C4-2B (cell line): ENCODE data around the gene UGT1A9.

Experiments
- H3K27ac ChIP-seq: fragments of 450-650 bp; 2 replicates; pipeline ENCODE4 v1.5.1; 2017
- CTCF ChIP-seq: fragments of 450-650 bp; conservative IDR thresholded peaks from 2 replicates; pipeline ENCODE4 v1.5.1; 2017; ENCODE audit warnings: mild to moderate bottlenecking
- ZFX ChIP-seq: fragments of 450-650 bp; IDR thresholded peaks from 2 replicates; pipeline ENCODE4 v1.6.1; 2017

The UGT1A9 gene

GRCh38 chr2:233672886-233673285 lies 1.2 kb downstream of the UGT1A9 start:
- no peak overlapping the region for H3K27ac ChIP-seq
- TF ChIP-seq ZFX (no peak), CTCF (no peak)

DNA sequence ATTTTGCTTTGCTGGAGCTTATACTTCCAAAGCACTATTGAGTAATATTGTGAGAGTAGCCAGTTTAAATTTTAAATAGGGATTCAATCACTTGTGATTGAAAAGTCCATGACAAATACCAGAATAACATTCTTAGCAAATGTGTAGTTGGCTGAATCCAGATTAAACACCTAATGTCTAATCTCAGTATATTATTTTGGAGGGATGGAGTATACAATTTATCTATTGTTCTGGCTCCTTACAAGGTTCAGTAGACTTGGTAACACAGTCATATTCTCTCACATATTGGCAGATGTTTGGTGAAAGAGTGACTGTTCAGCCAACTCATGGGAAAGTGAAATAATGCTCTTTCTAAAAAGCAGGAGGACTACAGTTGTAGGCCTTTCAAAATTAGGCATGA lies 2.2 kb downstream of the UGT1A9 start:
- TF ChIP-seq CTCF (no peak), ZFX (no peak)
- H3K27ac ChIP-seq: no peak overlapping the region

DNA sequence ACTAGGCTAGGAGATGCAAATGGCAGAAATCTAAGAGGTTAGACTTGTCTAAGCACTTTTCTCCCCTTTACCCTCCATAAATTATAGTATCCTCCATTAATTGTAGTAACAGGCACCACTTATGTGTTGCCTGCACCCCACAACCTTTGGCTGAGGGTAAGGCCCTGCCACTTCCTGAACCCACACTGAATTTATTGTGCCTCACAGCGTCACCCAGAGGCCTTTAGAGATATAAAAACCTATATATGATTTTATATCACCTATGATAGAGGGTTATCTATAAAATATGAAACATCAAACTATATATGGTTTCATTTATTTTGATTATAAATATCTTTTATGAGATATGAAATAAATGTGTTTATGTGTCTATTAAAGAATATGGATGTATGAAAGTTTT lies 2.6 kb downstream of the UGT1A9 start:
- no peak for TF ChIP-seq CTCF
- no peak for TF ChIP-seq ZFX
- H3K27ac ChIP-seq: no peak overlapping the region

DNA sequence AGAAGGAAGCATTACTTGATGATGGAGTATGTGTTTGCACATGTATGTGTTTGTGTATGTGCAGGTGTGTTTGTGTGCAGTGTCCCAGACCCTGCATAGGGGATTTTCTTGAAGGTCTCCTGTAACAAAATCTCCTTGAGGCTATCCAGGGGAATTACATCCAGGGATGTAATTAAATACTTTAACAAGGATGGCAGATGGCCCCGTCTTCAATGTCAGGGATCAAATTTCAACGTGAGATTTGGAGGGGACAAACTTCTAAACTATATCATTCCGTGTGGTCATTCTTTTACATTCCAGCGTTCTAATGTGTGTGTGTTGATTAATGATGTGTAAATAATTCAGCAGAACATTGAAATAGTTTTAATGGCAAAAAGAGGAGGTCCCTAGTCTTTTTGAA lies 3.3 kb downstream of the UGT1A9 start:
- TF ChIP-seq CTCF (peak; percentile 37), ZFX (no peak)
- no peak overlapping the region for H3K27ac ChIP-seq

- no peak overlapping the region for H3K27ac ChIP-seq
- no peak for TF ChIP-seq CTCF
- no peak for TF ChIP-seq ZFX
These were observed 4.3 kb downstream of the UGT1A9 start for GRCh38 chr2:233676046-233676445.

GRCh38 chr2:233679196-233679595 lies 7.5 kb downstream of the UGT1A9 start:
- TF ChIP-seq ZFX (no peak), CTCF (no peak)
- no peak overlapping the region for H3K27ac ChIP-seq

DNA sequence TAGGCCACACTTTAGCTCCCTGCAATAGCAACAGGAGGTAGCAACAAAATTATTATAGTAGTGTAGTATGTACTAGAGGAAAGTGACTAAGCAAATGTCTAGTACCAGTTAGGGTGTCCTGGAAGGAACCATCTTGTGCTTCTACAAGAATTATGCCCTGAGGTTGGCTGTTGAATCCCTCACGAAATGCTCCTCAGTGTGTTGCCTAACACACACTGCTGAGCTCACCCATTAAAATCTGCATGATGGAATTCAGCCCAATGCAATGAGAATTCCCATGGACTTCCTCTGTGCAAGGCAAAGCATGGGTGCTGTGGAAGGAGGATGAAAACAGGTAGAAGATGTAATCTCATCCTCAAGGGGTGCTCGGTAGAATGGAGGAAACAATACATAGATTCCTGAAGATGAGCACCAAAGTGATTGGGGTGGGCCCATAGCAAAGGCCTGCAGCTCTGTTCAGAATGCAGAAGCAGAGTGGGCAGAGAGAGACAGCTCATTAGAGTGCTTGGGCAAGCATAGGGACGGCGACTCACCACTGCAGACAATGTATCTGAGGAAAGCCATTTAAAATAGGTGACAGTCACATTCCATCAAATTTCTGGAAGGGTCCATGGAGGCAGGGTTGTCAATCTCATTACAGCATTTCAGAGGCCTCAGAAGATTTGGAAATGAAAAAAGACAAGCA lies 8.8 kb downstream of the UGT1A9 start:
- no peak overlapping the region for H3K27ac ChIP-seq
- TF ChIP-seq CTCF: no peak
- no peak for TF ChIP-seq ZFX
